Calu3 (cell line): Measurements from ENCODE around the gene PANX3. TPM values are rescaled to one million over a fixed set of nuclear protein-coding genes. Genes with fewer than 3 reads are reported as not detected.
A peak's percentile ranks its signal among the peaks of the same experiment; 100 is the strongest.

Experiments
- BruUV-seq: library from RNA; stranded (reverse); fragments of 400-500 nt; replicated peaks from 2 replicates; lab custom pipeline; 2021; lab: Mats Ljungman, UMichigan
- CTCF ChIA-PET: fragments of 300-600 bp; sonication (Branson Sonifier 250); formaldehyde crosslinking; loops from one replicate; lab custom pipeline; 2022; ENCODE audit warnings: antibody characterized with exemption; lab: Charles Lee
- DNase-seq: peaks from one replicate; pipeline ENCODE4 v3.0.0; 2022
- H3K27ac Mint-ChIP-seq: one replicate; pipeline ENCODE4 v1.8.0; 2022; ENCODE audit warnings: mixed read lengths; ENCODE audit not compliant: unreplicated experiment
- H3K27me3 Mint-ChIP-seq: one replicate; pipeline ENCODE4 v1.8.0; 2022; ENCODE audit warnings: mixed read lengths; ENCODE audit not compliant: unreplicated experiment
- H3K36me3 Mint-ChIP-seq: one replicate; pipeline ENCODE4 v1.8.0; 2022; ENCODE audit warnings: mild to moderate bottlenecking, moderate library complexity, mixed read lengths; ENCODE audit not compliant: insufficient read depth, unreplicated experiment
- H3K4me1 Mint-ChIP-seq: one replicate; pipeline ENCODE4 v1.8.0; 2022; ENCODE audit warnings: mild to moderate bottlenecking, low read depth, mixed read lengths; ENCODE audit not compliant: unreplicated experiment
- H3K4me3 Mint-ChIP-seq: one replicate; pipeline ENCODE4 v1.8.0; 2022; ENCODE audit warnings: mild to moderate bottlenecking, low read depth, moderate library complexity, mixed read lengths; ENCODE audit not compliant: unreplicated experiment
- H3K9me3 Mint-ChIP-seq: one replicate; pipeline ENCODE4 v1.8.0; 2022; ENCODE audit warnings: low read depth, mixed read lengths; ENCODE audit not compliant: unreplicated experiment
- intact Hi-C: fragments of 100-400 bp; cut with micrococcal nuclease; formaldehyde crosslinking; loops from one replicate; pipeline ENCODE4 v1.10.0; 2022; ENCODE audit not compliant: unreplicated experiment
- total RNA-seq: library from RNA; stranded (reverse); gene quantifications from 2 replicates; pipeline ENCODE4 v1.2.3, GENCODE V29; 2022
- TF ChIP-seq, protein P1 (sequence below): fragments of 200-600 bp; IDR thresholded peaks from one replicate; pipeline ENCODE4 v1.8.0; 2022; ENCODE audit warnings: antibody characterized with exemption; ENCODE audit not compliant: unreplicated experiment

Gene PANX3
- total RNA-seq, 1 experiment from 2014 or later = not detected

DNA sequence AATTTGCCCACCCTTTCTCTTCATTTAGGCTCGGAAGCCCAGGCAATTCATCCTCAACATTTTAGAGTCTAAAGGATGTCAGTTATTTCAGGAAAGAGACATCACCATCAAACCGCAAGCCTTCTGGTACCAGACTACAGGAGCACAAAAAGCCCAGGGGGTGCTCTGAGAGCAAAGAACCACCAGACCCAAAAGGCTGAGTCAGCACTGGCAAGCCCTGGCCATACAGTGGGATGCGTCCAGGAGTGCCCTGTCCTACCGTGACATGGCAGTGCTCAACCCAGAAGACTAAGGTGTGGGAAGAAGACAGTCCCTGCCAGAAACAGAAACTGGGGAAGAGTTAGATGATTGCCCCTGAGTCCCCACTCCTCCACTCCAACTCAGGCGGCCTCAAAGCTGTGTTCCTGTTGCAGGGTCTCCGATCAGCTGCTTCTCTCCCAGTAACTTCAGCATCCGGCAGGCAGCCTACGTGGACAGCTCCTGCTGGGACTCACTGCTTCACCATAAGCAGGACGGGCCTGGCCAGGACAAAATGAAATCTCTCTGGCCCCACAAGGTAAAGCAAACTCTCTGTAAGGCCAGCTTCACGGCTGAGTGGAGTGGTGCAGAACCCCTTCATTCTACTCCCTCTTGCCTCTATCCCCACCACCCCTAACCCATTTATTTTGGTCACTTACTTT is 1.5 kb downstream of the PANX3 start:
- peaks cover 37% of the 10 kb centered on the region for H3K27me3 Mint-ChIP-seq
- H3K4me3 Mint-ChIP-seq = no peak overlapping the region
- no TSS peak for BruUV-seq
- no peaks in the 10 kb centered on the region for H3K36me3 Mint-ChIP-seq
- no peak for DNase-seq
- no peaks in the 10 kb centered on the region for H3K9me3 Mint-ChIP-seq
- CTCF ChIA-PET = interaction anchor here (1.1 kb wide), 1 partner anchor 20 kb away, joined by 3 read pairs; no protein-coding TSS in a partner anchor
- intact Hi-C loops = no loop called here
- H3K4me1 Mint-ChIP-seq = no peaks in the 10 kb centered on the region
- TF ChIP-seq, protein P1, sequence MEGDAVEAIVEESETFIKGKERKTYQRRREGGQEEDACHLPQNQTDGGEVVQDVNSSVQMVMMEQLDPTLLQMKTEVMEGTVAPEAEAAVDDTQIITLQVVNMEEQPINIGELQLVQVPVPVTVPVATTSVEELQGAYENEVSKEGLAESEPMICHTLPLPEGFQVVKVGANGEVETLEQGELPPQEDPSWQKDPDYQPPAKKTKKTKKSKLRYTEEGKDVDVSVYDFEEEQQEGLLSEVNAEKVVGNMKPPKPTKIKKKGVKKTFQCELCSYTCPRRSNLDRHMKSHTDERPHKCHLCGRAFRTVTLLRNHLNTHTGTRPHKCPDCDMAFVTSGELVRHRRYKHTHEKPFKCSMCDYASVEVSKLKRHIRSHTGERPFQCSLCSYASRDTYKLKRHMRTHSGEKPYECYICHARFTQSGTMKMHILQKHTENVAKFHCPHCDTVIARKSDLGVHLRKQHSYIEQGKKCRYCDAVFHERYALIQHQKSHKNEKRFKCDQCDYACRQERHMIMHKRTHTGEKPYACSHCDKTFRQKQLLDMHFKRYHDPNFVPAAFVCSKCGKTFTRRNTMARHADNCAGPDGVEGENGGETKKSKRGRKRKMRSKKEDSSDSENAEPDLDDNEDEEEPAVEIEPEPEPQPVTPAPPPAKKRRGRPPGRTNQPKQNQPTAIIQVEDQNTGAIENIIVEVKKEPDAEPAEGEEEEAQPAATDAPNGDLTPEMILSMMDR = no peak
- no peak overlapping the region for H3K27ac Mint-ChIP-seq

DNA sequence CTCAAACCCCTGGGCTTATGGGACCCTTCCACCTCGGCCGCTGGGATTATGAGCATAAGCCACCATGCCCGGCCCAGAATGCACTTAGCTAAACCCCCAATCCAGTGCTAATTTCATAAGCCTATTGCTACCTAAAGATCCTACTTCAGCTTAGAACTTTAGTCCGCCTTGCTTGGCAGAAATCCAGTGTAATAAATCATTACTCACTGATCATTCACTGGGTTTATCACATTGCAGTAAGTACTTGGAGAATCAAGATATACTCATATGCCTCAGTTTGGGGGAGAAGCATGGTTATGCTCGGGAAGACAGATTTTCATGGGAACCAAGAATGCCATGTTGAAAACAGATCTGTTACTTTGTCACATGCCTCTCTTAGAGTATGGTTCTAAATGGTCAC is 7.6 kb downstream of the PANX3 start:
- intact Hi-C loops = no loop called here

DNA sequence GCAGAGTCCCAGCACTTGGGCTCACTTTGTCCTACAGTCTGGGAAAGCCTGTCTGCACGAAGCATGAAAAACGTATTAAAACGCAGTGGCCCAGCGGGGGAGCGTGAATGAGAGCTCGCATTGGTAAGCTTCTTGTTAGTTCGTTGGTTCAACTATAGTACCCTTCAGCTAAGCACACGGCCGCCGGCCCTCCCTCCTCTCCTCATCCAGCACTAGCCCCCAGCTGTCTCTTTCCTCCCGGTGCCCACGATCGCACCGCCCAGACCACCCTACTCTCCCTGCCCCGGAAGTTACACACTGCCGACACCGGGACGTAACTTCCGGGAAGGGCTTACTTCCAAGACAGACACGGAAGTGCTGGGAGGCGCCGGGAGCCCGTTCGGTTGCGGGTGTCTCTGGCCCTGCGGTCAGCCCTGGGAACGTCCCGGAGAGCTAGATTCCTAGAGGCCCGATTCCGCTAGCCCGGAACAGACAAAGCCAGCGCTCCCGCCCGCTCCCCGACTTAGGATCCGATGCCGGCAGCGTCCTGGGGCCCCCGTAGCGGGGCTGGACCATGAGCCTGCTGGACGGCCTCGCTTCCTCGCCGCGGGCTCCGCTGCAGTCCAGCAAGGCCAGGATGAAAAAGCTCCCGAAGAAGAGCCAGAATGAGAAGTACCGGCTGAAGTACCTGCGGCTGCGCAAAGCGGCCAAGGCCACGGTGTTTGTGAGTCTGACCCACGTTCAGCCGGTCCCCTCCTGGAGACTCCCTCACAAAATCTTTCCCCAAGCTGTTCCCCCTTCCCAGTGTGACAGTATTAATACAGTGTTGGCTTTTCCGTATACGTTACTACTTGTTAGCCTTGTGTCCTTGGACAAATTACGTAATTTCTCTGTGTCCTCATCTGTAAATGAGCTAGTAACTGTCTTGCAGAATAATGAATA is 11.6 kb downstream of the PANX3 start, which contains the start of gene TBRG1:
TSS of gene TBRG1 (plus strand) at position 334 of the 921 bp plus-strand sequence. CDS start at position 554, 220 bp downstream.
- intact Hi-C loops = no loop called here
- TF ChIP-seq, protein P1 = no peak
- peaks cover 24% of the 10 kb centered on the region for H3K27me3 Mint-ChIP-seq
- H3K9me3 Mint-ChIP-seq = no peaks in the 10 kb centered on the region
- TSS peak; percentile 59 for BruUV-seq
- H3K27ac Mint-ChIP-seq = peak within 1 kb of the TSS; percentile 90
- CTCF ChIA-PET = no interaction called here
- DNase-seq = peak; percentile 67
- no peaks in the 10 kb centered on the region for H3K4me1 Mint-ChIP-seq
- peaks cover 20% of the 10 kb centered on the region for H3K36me3 Mint-ChIP-seq
- H3K4me3 Mint-ChIP-seq = peak within 1 kb of the TSS; percentile 94

More for the DNA sequence above, 7.6 kb downstream of the PANX3 start:
- no TSS peak for BruUV-seq
- no peak for DNase-seq
- no peak overlapping the region for H3K4me3 Mint-ChIP-seq
- no peak overlapping the region for H3K27ac Mint-ChIP-seq
- H3K27me3 Mint-ChIP-seq = peaks cover 45% of the 10 kb centered on the region
- CTCF ChIA-PET = no interaction called here
- TF ChIP-seq, protein P1 = no peak
- H3K9me3 Mint-ChIP-seq = no peaks in the 10 kb centered on the region
- peaks cover 18% of the 10 kb centered on the region for H3K36me3 Mint-ChIP-seq
- no peaks in the 10 kb centered on the region for H3K4me1 Mint-ChIP-seq

DNA sequence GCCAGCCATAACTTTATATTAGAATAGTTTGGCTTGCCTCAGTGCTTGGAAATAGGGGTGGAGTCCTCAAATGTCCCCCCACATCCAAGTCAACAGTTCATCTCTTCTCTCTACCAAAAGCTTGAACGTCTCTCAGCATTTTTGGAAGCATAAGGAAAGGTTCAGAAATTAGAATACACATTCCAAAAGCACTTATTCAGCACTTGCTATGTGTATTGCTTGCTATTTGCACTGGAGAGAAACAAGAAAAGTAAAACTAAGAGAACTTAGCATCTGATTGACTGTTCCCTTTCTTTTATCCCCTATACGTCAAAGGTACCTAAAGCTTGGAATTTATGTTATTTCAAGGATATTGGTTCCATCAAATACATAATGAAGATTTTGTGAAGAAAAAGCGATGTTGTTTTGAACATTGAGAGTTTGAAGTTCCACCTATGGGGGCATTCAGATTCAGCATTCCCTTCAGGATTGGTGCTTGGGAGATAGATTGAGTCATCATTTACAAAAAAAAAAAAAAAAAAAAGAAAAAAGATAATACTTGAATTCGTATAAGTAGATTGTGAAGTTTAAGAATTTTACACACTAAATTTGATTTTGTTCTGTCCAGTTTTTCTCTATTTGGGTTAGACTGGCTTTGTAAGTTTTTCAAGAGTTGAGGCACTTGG is 12.8 kb downstream of the PANX3 start:
- DNase-seq = no peak
- Mint-ChIP-seq H3K36me3 (peaks cover 28% of the 10 kb centered on the region), H3K9me3 (no peaks in the 10 kb centered on the region), H3K27ac (peak overlapping the region; percentile 90), H3K27me3 (peaks cover 12% of the 10 kb centered on the region), H3K4me1 (no peaks in the 10 kb centered on the region), H3K4me3 (peak overlapping the region; percentile 94)
- CTCF ChIA-PET = interaction anchor here (0.7 kb wide), 1 partner anchor 125 kb away, joined by 7 read pairs; no protein-coding TSS in a partner anchor
- no TSS peak for BruUV-seq
- intact Hi-C loops = no loop called here
- TF ChIP-seq, protein P1 = no peak
